Stimulated activated CD4-positive, alpha-beta T cell treated with anti-CD3 and anti-CD28 coated beads, Interleukin-12 subunit alpha, Interleukin-12 subunit beta, amount 100 ng/mL, for 4 hours (primary cell): ENCODE data around the gene LRCH4.

Experiments used
- DNase-seq: peaks from one replicate; pipeline ENCODE4 v3.0.0-alpha.2; 2020

LRCH4 gene

DNA sequence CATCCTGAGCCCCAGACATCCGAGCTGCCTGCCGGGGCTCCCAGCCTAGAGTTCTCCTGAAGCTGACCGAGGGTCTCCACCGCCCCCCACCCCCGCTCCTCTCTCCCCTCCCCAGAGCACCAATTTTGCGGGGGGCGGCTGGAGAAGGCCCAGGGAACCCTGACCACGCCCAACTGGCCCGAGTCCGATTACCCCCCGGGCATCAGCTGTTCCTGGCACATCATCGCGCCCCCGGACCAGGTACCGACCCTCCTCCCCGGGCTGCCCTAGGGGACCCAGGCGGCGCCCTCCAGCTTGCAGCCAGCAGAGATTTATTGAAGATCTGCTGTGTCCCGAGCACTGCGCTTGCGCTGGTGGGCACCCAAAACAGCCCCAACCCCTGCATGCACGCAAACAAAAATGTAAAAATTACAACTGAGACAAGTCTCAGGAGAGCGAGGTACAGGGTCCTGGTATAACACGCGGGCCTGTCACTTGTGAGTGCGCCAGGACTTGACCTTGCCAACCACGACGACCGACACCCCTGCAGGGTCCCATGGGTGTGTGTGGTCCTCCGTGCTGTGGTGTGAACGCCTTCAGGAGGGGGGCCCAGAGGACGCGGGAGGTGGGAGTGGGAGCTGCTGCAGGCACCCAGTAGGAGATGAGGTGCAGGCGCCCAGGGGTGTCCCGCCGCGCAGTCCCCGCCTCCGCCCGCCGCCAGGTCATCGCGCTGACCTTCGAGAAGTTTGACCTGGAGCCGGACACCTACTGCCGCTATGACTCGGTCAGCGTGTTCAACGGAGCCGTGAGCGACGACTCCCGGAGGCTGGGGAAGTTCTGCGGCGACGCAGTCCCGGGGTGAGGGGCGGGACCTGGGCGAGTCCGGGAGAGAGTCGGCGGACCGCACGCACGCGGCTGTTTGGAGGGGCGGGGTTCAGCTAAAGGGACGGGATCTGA, 19.3 kb upstream of the LRCH4 start:
- peak; percentile 39 for DNase-seq

DNA sequence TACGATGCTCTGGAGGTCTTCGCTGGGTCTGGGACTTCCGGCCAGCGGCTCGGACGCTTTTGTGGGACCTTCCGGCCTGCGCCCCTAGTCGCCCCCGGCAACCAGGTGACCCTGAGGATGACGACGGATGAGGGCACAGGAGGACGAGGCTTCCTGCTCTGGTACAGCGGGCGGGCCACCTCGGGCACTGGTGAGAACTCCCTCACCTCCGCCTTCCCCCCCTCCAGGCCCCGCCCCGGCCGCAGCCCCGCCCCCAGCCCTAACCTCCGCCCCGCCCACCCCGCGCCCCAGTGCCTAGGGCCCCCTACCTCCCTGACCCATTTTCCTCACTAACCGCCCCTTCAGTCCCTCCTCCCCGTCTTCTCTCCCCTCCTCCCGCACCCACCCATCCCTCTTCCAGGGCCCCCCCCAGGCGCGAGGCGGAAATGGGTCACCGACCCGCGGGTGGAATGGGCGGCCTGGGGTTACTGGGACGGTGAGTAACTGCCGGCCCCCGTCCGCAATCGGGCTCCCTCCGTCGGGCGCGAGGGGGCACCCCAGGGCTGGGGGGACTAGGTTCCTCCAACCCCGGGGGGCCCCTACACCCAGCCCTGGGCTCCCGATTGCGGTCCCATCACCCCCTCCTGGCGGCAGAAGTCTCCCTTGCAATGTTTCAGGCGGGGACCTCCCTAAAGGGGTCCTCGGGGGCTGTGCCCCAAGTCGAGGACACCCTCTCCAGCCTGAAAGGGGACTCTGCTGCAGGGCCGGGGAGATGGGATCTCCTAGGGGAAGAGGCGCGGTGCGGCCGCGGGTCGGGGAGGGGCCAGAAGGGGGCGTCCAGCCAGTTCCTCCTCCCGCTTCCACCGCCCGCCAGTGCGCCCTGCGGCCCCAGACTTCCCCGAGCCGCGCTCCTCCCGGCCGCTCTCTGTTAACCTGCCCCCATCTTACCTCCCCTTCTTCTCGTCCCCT, 18.4 kb upstream of the LRCH4 start:
- peak; percentile 71 for DNase-seq

DNA sequence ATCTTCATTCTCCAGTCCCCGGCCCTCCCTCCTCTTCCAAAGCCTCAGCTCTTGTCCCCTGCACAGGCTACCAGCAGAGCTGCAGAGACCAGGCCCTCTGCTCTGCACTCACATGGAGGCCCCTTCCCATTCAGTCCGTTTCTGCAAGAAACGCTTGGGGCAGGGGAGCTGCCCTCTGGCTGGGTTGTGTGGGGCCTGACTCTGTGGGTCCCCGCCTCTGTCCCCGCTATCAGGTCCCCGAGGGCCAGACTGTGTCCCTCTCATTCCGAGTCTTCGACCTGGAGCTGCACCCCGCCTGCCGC, 17.7 kb upstream of the LRCH4 start:
- no peak for DNase-seq

DNA sequence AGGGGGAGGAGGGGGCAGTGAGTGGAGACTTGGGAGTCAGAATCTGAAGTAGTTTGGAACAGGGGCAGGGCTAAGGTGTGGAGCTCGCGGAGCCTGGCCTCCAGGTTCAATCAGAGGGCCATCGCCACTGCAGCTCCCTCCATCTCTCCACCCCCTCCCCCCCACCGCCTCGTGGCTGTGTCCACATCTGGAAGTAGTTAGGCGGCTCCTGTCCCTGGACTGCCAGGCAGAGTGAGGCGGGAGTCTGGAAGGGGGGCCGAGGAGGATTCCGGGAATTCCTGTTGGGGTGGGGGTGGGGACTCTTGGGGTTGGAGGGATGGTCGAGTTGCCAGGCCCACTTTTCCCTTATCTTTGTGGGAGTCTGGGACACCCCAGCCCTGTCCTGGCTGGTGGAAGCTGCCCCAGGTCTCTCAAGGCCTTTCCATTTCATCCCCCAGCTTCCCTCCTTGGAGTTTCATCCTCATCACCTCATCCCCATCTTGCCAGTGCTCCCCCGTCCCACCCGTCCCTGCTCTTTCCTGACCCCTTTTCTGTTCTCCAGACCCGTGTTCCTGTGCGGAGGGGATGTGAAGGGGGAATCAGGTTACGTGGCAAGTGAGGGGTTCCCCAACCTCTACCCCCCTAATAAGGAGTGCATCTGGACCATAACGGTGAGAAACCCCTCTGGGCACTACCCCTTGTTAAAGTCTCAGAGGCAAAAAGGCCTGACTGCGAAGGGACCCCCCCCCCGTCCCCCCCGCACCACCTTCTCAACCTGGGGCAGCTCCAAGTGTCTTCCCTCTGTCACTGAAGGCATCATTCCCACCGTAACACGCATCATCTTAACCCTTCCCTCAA, 17.2 kb upstream of the LRCH4 start:
- DNase-seq = no peak

DNA sequence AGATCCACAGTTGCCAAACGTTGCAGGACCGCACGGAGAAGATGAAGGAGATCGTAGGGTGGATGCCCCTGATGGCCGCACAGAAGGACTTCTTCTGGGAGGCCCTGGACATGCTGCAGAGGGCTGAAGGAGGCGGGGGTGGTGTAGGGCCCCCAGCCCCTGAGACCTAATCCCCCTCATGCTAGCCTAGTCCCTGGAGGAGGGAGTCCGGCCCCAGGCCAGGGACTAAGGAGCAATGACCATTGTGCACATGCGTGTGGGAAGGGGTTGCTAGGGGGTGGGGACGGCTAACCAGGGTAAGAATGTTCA, 14.8 kb upstream of the LRCH4 start:
- DNase-seq = no peak

DNA sequence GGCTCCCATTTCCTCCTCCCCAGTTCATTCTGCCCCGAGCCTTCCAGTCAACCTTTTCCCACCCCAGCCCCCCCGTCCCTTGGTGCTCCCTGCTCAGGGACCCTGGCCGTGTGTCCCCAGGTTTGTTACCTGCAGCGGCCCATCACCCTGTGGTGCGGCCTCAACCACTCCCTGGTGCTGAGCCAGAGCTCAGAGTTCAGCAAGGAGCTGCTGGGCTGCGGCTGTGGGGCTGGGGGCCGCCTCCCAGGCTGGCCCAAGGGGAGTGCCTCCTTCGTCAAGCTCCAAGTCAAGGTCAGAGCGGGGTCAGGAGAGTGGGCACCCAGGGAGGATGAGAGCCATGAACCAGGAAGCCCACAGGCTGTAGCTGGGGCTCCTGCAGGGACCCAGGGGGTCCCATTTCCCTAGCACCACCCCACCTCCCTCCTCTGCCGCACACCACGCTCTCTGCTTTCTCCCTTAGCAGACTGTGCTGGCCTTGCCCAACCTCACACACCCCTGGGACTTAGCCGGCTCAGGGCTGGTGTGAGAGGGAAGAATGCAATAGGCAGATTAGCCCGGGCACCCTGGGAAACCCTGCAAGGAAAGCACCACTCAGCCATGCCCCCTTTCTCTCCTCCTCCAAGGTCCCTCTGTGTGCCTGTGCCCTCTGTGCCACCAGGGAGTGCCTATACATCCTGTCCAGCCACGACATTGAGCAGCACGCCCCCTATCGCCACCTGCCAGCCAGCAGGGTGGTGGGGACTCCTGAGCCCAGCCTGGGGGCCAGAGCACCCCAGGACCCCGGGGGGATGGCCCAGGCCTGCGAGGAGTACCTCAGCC, 14.2 kb upstream of the LRCH4 start:
- DNase-seq = no peak

DNA sequence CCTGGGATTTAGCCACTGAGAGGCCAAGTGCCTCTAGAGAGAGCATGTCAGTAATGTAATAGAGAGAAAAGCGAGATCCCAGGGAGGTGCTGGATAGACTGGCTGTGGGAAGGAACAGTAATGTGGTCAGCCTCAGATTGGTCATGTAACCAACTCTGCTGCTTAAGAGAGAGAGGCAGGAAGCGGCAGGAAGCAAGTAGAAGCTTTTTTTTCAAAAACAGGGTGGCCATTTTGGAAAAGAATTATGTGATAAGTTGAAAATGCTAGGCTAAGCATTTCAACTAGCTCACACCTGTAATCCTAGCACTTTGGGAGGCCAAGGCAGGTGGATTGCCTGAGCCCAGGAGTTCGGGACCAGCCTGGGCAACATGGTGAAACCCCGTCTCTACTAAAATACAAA, 12.5 kb upstream of the LRCH4 start:
- no peak for DNase-seq

DNA sequence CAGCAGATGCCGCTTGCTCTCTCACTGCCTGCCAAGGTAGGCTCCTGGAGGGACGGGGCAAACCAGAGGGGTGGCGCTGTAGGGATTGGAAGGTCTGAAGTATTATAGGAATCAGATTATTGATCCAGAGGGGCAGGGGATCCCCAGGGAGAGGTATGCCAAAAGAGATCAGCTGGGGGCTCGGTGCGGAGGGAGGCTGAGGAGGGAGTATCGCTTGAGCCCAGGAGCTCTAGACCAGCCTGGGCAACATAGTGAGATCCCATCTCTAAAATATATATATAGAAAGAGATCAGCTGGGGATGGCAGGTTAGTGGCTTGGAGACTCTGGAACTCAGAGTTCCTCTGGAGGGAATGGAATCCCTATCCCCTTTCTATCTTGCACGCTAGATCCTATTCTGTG, 9.3 kb upstream of the LRCH4 start:
- DNase-seq = no peak

DNA sequence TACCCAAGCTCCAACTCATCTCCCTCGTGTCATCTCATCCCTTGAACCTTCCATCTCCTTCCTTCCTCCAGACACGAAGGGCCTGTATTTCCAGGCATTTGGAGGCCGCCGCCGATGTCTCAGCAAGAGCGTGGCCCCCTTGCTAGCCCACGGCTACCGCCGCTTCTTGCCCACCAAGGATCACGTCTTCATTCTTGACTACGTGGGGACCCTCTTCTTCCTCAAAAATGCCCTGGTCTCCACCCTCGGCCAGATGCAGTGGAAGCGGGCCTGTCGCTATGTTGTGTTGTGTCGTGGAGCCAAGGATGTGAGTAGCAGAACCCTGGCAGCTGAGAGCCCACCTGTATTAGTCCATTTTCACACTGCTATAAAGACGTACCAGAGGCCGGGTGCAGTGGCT, 5.7 kb upstream of the LRCH4 start:
- no peak for DNase-seq

DNA sequence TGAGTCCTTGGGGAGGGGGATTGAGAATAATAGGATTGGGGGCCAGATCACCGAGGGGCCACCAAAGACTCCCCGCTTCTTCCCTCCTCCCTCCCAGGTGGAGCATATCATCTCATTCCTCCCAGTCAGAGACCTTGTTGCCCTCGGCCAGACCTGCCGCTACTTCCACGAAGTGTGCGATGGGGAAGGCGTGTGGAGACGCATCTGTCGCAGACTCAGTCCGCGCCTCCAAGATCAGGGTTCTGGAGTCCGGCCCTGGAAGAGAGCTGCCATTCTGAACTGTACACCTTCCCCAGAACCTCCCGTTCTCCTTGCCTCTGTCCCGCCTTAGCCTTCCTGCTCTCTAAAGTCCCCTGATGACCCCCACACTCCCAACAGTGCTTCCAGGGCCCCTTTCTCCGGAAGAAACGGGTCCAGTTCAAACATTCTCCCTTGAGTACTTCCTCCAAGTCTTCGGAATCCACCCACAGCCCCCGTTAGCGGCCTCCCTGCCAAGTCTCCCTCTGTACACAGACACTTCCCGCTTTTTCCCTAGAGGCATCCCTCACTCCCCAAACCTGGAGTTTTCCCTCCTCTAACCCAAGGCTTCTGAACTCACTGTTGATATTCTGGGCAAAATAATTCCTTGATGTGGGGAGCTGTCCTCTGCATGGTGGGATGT, 4.3 kb upstream of the LRCH4 start:
- no peak for DNase-seq

DNA sequence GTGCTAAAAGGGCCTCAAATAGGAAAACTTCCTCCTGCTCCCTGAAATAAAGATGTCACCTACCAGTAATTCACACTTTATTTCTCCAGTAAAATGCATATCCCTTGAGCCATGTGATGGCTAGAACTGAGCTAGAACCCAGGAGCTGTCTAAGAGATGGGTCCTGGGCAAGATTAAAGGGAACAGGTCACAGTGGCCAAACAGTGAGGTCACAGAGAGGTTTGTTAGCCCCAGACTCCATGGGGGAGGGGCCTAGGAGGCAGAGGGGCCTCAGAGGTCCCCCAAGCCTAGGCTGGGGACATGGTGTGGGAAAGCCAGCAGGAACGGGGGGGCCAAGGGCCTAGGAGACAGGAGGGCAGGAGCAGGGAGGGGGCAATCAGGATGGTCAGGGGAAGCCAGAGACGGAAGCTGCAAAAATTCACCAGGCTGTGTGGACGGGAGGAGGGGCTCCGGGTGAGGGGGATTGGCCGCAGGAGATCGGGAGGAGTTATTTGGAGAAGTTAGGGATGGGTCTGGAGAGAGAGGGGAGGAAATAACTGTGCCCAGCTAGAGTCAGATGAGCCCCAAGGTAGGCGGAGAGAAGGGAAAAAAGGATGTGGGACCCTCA, 3.5 kb upstream of the LRCH4 start:
- DNase-seq = no peak

DNA sequence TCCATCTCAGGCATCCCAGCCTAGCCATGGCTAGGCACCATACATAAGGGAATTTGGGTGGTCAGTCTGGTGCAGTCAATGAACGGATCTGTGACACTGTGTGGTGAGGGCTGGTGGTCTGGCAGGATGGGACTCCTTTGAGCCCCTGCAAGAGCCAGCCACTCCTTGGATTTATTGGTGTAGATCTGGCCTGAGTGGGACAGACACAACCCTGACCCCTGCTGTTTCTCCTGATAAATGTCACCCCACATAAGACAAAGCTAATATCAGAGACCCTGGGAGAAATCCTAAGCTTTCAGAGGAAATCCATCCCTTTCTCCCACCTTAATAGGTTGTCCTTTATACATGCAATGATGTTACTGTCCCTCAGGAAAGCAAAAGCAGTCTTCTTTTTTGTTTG, 2.5 kb upstream of the LRCH4 start:
- DNase-seq = no peak

DNA sequence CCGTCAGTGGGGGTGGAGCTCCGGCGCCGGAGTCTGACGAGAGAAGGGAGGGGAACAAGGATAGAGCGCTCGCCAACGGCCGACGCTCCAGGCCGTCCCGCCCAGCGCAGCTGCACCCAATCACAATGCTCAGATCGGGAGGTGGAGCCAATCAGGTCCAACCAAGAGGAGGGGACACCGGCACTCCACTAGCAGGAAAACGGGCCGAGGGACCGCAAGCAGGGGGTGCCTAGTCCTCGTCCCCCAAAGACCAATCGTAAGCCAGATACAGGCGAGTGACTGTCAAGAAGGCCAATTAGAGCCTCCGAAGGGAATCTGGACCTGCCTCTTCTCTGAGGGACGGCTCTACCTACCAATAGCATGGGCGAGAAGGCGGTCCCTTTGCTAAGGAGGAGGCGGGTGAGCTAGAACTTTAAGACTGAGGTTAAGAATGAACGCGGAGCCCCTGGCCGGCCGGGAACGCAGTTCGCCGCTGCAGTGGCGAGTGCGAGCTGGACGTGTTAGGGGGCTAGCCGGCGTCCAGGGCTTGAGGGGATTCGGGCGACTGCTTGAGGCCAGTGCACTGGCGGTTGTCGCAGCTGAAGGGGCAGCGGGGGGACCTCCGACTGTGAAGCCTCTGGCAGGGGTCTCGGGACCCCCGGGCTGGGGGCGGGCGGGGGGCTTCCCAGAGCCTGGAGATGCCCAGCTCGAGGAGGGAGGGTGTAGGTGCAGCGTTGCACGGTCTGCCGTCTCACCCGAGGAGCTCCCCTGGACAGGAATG, 517 bp upstream of the LRCH4 start, which contains the start of gene FBXO24:
TSS of gene FBXO24 (plus strand) at position 63 of the 760 bp plus-strand sequence. CDS start at position 361, 298 bp downstream.
- peak; percentile 96 for DNase-seq

DNA sequence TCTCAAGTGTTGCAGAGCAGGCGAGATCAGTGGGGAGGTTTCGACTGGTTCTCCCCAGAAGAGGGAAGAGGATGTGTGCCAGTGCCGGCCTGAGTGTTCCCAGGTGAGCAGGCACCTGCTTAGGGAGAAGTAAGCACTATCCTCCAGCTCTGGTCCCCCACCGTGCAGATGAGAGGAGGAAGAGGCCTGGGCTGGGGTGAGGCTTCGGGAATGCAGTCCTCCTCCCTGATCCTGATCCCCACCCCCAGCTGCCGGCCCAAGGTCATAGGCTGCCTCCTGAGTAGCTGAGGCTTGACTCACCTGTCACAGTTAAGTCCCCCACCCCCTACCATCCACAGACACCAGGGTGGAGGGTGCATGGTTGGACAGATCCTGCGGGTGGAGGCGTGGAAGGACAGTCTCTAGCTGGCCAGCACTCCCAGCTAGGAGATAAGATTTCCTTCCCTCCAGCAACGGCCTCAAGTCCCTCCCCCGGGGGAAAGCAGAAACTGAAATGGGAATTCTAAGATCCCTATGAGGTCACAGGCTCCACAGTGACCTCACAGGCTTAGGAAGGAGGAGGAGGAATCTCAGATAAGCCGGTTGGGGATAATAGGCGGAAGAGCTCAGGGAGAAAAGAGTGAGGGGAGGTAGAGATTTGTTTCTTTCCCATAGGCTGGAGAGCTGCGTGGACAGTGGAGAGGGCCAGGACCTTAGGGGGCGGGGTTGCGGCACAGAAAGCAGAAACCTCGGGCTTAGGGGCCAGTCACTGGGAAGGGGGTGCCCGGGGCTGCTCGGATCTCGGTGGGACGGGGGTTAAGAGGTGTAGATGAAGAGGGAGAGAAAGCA, 1.0 kb downstream of the LRCH4 start:
- no peak for DNase-seq

DNA sequence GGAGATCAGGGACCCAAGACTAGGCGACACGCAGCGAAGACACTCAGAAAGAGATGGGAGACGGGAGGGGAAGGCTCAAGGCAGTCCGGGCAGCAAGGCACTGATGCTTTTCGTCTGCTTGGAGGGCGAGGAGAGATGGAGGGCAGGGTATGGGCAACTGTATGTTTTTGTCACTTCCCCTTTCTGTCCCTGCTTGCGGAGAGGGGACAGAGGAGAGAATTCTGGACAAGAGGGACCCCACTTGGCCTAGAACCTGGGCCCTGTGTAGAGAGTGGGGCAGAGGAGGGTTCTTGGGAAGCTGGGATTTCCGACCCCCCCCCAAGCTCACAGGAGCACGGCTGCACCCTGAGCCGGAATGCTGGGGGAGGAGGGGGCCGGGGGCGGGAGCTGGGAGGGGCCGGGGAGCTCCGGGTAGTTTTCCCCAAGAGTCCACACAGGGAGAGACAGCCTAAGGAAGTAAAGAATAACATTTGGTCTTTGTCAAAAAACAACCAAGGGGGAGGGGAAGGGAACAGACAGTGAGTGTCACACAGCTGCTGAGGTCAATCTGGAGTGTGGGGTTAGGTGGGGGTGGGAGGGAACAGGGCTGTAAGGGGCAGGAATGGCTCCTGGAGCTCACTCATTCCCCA, 1.8 kb downstream of the LRCH4 start:
- no peak for DNase-seq

DNA sequence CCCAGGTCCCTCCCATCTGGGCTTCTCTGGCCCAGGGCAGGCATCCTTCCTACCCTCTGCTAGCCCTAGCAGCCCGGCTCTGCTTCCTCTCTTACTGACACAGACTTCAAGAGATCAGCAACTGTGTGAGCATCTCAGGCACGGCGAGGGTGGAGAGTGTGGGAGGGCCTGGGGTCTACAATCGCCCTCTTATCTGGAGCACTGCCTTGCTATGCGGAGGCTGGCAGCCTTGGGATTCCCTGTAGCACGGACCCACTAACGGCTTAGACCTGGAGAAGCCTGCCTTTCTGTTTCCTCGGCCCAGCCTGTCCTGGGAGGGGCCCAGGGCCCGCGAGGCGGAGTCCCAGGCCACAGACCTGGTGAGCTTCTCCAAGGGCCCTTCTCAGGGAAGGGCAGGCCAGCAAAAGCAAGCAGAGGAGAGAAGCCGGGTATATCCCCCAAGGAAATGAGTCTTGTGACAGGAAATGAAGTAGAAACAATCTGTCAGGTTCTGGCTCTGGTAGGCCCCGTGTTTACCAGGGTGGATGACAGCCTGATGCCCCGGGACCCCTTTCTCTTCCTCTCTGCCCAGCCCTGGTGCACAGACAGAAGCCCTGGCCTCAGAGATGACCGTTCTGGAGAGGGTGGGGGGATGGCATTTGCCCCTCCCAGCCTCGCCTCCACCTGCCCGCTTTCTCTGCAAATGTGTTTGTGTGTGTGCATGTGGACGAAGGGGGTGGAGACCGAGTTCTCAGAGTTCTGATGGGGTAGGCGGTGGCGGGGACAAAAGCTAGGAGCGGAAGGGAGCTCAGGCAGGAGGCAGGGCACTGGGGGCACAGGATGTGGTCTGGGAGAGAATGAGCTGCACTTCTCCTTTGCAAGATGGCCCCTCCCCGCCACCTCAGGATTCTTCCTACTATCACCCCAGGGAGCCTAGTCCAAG, 2.5 kb downstream of the LRCH4 start:
- DNase-seq = peak; percentile 56

DNA sequence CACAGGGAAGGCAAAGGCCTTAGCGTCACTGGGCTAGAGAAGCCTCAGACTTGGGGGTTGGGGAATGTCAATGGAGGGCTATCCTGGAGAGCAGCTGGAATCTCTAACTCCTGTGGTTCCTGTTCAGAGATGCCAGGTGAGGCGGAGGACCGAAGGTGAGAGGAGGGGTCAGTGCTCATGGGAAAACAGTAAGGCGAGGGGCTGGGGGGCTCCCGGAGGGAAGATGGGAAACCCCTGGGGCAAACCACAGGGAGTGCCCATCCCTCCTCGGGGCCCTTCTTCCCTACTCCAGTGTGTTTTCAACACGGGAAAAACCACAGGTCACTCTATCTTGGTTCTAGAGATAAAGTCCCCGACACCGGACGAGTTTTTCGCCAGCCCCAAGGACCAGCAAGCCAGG, 3.3 kb downstream of the LRCH4 start:
- no peak for DNase-seq

DNA sequence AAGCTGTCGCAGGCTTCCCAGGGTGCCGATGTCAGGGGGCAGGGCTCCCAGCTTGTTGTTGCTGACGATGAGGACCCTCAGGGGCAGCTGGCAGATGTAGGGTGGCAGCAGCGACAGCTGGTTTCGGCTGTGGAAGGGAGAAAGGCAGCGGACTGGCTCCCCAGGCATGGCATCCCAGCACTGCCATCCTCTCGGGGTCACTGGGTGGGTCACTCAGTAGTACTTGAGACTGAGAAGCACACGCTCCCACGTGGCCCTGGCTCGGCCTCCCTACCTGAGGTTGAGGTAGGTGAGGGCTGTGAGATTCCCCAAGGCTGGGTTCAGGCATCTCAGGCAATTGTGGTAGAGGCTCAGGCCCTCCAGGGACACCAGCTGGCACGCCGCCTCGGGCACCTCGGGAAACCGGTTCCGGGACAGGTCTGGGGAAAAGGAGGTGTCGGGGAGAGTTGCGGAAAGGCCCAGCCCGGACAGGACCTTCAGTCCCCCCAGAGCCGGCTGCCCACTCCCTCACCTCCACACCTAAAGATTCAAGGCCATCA, 3.8 kb downstream of the LRCH4 start:
- no peak for DNase-seq
